ENCODE measurements around the gene CYTIP. TPM values are rescaled to one million over a fixed set of nuclear protein-coding genes. Genes with fewer than 3 reads are reported as not detected.

Gene CYTIP
- total and polyA plus RNA-seq, 2 of the 4 experiments (the other 2 are of a cell fraction): not detected

DNA sequence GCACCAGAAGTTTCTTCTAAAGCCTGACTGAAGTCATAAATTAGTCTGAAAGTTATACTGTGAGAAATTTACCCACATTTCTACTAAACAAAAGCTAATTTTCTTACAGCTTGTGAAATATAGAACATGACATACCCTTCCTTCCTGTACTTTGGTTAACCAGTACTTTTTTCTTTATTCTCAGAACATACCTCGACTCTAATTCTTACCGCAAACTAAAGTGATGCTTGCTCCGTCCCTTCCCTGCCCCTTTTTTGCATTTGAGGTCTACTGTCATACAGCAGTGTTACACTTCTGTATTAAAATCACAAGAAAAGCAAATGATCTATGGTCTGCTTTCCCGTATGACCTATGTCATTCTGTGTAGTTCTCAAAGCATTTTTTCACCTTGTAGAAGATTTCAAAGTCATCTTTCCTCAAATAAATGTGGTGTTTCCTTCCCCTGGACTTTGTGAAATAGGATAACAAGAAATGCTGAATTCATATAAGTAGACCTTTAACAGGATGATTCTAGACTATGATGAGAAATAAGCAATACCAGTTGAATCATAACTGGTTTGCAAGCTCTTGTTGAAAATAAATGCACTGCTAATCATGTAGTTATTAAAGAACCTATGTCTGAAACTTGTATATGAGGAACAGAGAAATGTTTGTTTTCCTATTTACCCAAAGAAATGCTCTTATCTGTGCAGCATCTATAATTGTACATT lies 30.4 kb downstream of the CYTIP start:
- H3K79me1 ChIP-seq (ENCODE audit: low read depth in 1 of 2, low read length in 2 of 2): no peaks in the 10 kb centered on the region
- H3K4ac ChIP-seq (ENCODE audit: low read depth, low read length): no peak overlapping the region
- H4K91ac ChIP-seq (ENCODE audit: insufficient read depth, low read depth, low read length): no peak overlapping the region
- TF ChIP-seq RCOR1 (IDR thresholded peaks at IDR 0.05; ENCODE audit: insufficient replicate concordance, low read length) (no peak), NFE2L2 (IDR thresholded peaks at IDR 0.05; ENCODE audit: low read depth, low read length) (no peak), USF2 (IDR thresholded peaks at IDR 0.05; ENCODE audit: low read depth, low read length) (no peak), FOS (IDR thresholded peaks at IDR 0.05; ENCODE audit: low read depth, low read length) (no peak)
- no peak overlapping the region for H2AK5ac ChIP-seq (ENCODE audit: low read depth, low read length)
- DNase-seq (no peak), ATAC-seq (ENCODE audit: low read depth) (no peak)
- H2BK20ac ChIP-seq (ENCODE audit: low read depth, low read length): no peak overlapping the region
- H2BK15ac ChIP-seq (ENCODE audit: low read depth, low read length): no peak overlapping the region
- no peak overlapping the region for H3K9ac ChIP-seq (ENCODE audit: low read depth, low read length)
- in situ Hi-C loops (cut with MboI; ENCODE audit: low sequenced_read_pairs): no loop called here
- no peak overlapping the region for H3K14ac ChIP-seq (replicated peaks; ENCODE audit: low read depth, low read length)
- ChIA-PET POLR2A (ENCODE audit: unreplicated experiment) (no interaction called here), CTCF (no interaction called here)
- no peaks in the 10 kb centered on the region for H3K9me3 ChIP-seq (ENCODE audit: control insufficient read depth, insufficient read depth, low read length)
- no peak overlapping the region for H4K8ac ChIP-seq (ENCODE audit: low read depth in 2 of 2, low read length in 2 of 2)
- no peaks in the 10 kb centered on the region for H3K4me1 ChIP-seq (ENCODE audit: control insufficient read depth, insufficient read depth, low read length)
- H3K4me3 ChIP-seq (ENCODE audit: insufficient read depth, low read depth, low read length): no peak overlapping the region
- H3K27ac ChIP-seq (ENCODE audit: insufficient read depth, low read length): no peak overlapping the region
- H4K5ac ChIP-seq (ENCODE audit: low read depth, low read length): no peak overlapping the region
- no peak overlapping the region for H3K56ac ChIP-seq (ENCODE audit: extremely low read depth, insufficient read depth, low read length)
- no peak overlapping the region for H2AFZ ChIP-seq (replicated peaks; ENCODE audit: low read length, poor library complexity)
- no peaks in the 10 kb centered on the region for H4K20me1 ChIP-seq (ENCODE audit: insufficient read depth, low read length)
- H3K4me2 ChIP-seq (ENCODE audit: low read depth, low read length): no peak overlapping the region
- H2BK120ac ChIP-seq (ENCODE audit: low read depth, low read length): no peak overlapping the region
- dilution Hi-C loops (cut with HindIII; ENCODE audit: low sequenced_read_pairs, unreplicated experiment): no loop called here
- no peaks in the 10 kb centered on the region for H3K27me3 ChIP-seq (ENCODE audit: control insufficient read depth, insufficient read depth, low read length)
- no peak overlapping the region for H2AK9ac ChIP-seq (replicated peaks; ENCODE audit: low read depth, low read length, poor library complexity)
- H3K36me3 ChIP-seq (ENCODE audit: control insufficient read depth, insufficient read depth, low read length): no peaks in the 10 kb centered on the region
- H2BK5ac ChIP-seq (ENCODE audit: low read depth, low read length, poor library complexity, severe bottlenecking): no peak overlapping the region
- WGBS, 2 experiments (ENCODE audit: extremely low coverage in 2 of 2, insufficient read length in 1 of 2): no CpG with 5 or more reads among the region's 4 CpGs
- H3K18ac ChIP-seq (ENCODE audit: low read depth, low read length): no peak overlapping the region
- intact Hi-C loops (cut with micrococcal nuclease): loop anchor here (1.0 kb wide), 1 partner anchor 7 kb away; no protein-coding TSS in a partner anchor
- no peak overlapping the region for H3K23ac ChIP-seq (ENCODE audit: low read depth, low read length)
- BruUV-seq (replicated peaks): no TSS peak
- H3K9me1 ChIP-seq (ENCODE audit: insufficient read depth, low read length): no peaks in the 10 kb centered on the region
